SK-N-SH (cell line): Measurements from ENCODE around the gene TSSC4. TPM values are rescaled to one million over a fixed set of nuclear protein-coding genes. Genes with fewer than 3 reads are reported as not detected.

ENCODE experiments used
- CTCF ChIA-PET: fragments of 300-600, 350-600 bp; formaldehyde crosslinking; extraction: SDS; loops from one replicate; lab custom pipeline; 2021; lab: Yijun Ruan, JAX
- POLR2A ChIA-PET: fragments of 350-600 bp; sonication (Branson Sonifier 250); formaldehyde crosslinking; extraction: SDS; loops from one replicate; lab custom pipeline; 2020; ENCODE audit warnings: antibody characterized with exemption, inconsistent platforms; lab: Yijun Ruan, JAX
- DNase-seq: peaks from one replicate; pipeline ENCODE4 v3.0.0; 2012
- H2AFZ ChIP-seq: fragments of 200-600 bp; sonication (generic); 2 replicates; pipeline ENCODE4 v1.8.1; 2016; ENCODE audit warnings: antibody characterized with exemption, mild to moderate bottlenecking, low read depth
- H3F3A ChIP-seq: fragments of 200-600 bp; sonication (generic); replicated peaks from 2 replicates; pipeline ENCODE3; 2016; ENCODE audit warnings: antibody characterized with exemption, mild to moderate bottlenecking; ENCODE audit not compliant: insufficient read depth
- H3K27ac ChIP-seq, 2 experiments: fragments of 200-500 bp in 1 of 2; fragments of 200-600 bp in 1 of 2; sonication (Bioruptor generic) in 1 of 2; sonication (generic), shearing (Covaris generic) in 1 of 2; 2 replicates each; pipeline versions ENCODE4 v1.5.1 to v1.6.1; 2014 to 2016; ENCODE audit warnings: low read depth in 2 of 2, inconsistent platforms in 1 of 2, low read length in 1 of 2, mild to moderate bottlenecking in 1 of 2, mixed read lengths in 1 of 2
- H3K27me3 ChIP-seq: fragments of 200-600 bp; sonication (generic), shearing (Covaris generic); 2 replicates; pipeline ENCODE4 v1.6.1; 2016; ENCODE audit warnings: mixed run types; ENCODE audit not compliant: insufficient read depth
- H3K36me3 ChIP-seq, 2 experiments: fragments of 200-500 bp in 1 of 2; fragments of 200-600 bp in 1 of 2; sonication (Bioruptor generic) in 1 of 2; sonication (generic) in 1 of 2; replicated peaks in 1 of 2; 2 replicates each; pipeline versions ENCODE3 to v1.5.1; 2014 to 2016; ENCODE audit warnings: low read length in 1 of 2, mild to moderate bottlenecking in 1 of 2; ENCODE audit not compliant: insufficient read depth in 2 of 2, control insufficient read depth in 1 of 2
- H3K4me1 ChIP-seq, 2 experiments: fragments of 200-500 bp in 1 of 2; fragments of 200-600 bp in 1 of 2; sonication (Bioruptor generic) in 1 of 2; sonication (generic), shearing (Covaris generic) in 1 of 2; 2 replicates each; pipeline versions ENCODE4 v1.5.1 to v1.6.1; 2014 to 2016; ENCODE audit warnings: low read depth in 1 of 2, low read length in 1 of 2, mixed run types in 1 of 2; ENCODE audit not compliant: insufficient read depth in 2 of 2, control insufficient read depth in 1 of 2
- H3K4me2 ChIP-seq: fragments of 200-600 bp; sonication (generic), shearing (Covaris generic); 2 replicates; pipeline ENCODE4 v1.6.1; 2017; ENCODE audit warnings: mixed run types
- H3K4me3 ChIP-seq, 2 experiments: fragments of 200-500 bp in 1 of 2; fragments of 200-600 bp in 1 of 2; sonication (Bioruptor generic) in 1 of 2; sonication (generic), shearing (Covaris generic) in 1 of 2; 2 replicates each; pipeline versions ENCODE4 v1.5.1 to v1.8.1; 2014 to 2016; ENCODE audit warnings: low read depth in 2 of 2, inconsistent platforms in 1 of 2, low read length in 1 of 2, mild to moderate bottlenecking in 1 of 2, mixed read lengths in 1 of 2, moderate library complexity in 1 of 2
- H3K79me2 ChIP-seq: fragments of 200-600 bp; sonication (generic); 2 replicates; pipeline ENCODE4 v1.8.1; 2017; ENCODE audit warnings: mild to moderate bottlenecking; ENCODE audit not compliant: insufficient read depth
- H3K9ac ChIP-seq: fragments of 200-600 bp; sonication (generic); 2 replicates; pipeline ENCODE4 v1.6.1; 2017; ENCODE audit warnings: mixed run types
- H3K9me2 ChIP-seq: fragments of 200-600 bp; sonication (generic); 2 replicates; pipeline ENCODE4 v1.6.1; 2017; ENCODE audit warnings: mixed run types
- H3K9me3 ChIP-seq: fragments of 200-600 bp; sonication (generic); 2 replicates; pipeline ENCODE4 v1.6.1; 2017; ENCODE audit warnings: mixed run types, mild to moderate bottlenecking, moderate library complexity
- H4K20me1 ChIP-seq: fragments of 200-600 bp; sonication (generic); 2 replicates; pipeline ENCODE4 v1.6.1; 2017; ENCODE audit warnings: mild to moderate bottlenecking, mixed run types; ENCODE audit not compliant: insufficient read depth
- ELF1 ChIP-seq: IDR thresholded peaks from 2 replicates; pipeline ENCODE4 v1.4.0; 2012
- EP300 ChIP-seq, 2 experiments: IDR thresholded peaks; 2 replicates each; pipeline versions ENCODE4 v1.4.0 to v1.6.1; 2012; ENCODE audit warnings: borderline replicate concordance in 1 of 2, low read depth in 1 of 2, low read length in 1 of 2
- IRF3 ChIP-seq: fragments of 150-350 bp; IDR thresholded peaks from 2 replicates; pipeline ENCODE4 v1.6.1; 2016; ENCODE audit warnings: mild to moderate bottlenecking, low read depth, low read length
- JUND ChIP-seq: IDR thresholded peaks from 2 replicates; pipeline ENCODE4 v1.4.0; 2012
- MAX ChIP-seq: IDR thresholded peaks from 2 replicates; pipeline ENCODE4 v1.4.0; 2012; ENCODE audit warnings: low read depth
- MEF2A ChIP-seq: IDR thresholded peaks from 2 replicates; pipeline ENCODE4 v1.4.0; 2012; ENCODE audit warnings: low read depth, borderline replicate concordance
- POLR2AphosphoS5 ChIP-seq: IDR thresholded peaks from 2 replicates; pipeline ENCODE4 v1.6.1; 2012; ENCODE audit warnings: low read depth, low read length
- REST ChIP-seq: IDR thresholded peaks from 2 replicates; pipeline ENCODE4 v1.6.1; 2012; ENCODE audit warnings: mild to moderate bottlenecking, low read depth, low read length, moderate library complexity
- RXRA ChIP-seq: IDR thresholded peaks from 2 replicates; pipeline ENCODE4 v1.4.0; 2012; ENCODE audit warnings: low read depth, mild to moderate bottlenecking, borderline replicate concordance
- ZBTB33 ChIP-seq: IDR thresholded peaks from 2 replicates; pipeline ENCODE4 v1.4.0; 2012; ENCODE audit warnings: low read depth, borderline replicate concordance
- WGBS: methylation state at CpG from one replicate; pipeline ENCODE4 v1.1.6; 2017; ENCODE audit warnings: low lambda C conversion rate; 5-methylcytosine and 5-hydroxymethylcytosine counted together
- polyA plus RNA-seq, 3 experiments: library from polyadenylated mRNA; depleted of rRNA; stranded (reverse); fragments of >200 nt; gene quantifications; 2 replicates each; pipeline ENCODE4 v1.2.3, GENCODE V29; 2012
- TF ChIP-seq, protein P1 (sequence below): fragments of 150-350 bp; IDR thresholded peaks from 2 replicates; pipeline ENCODE4 v1.6.1; 2017; ENCODE audit warnings: antibody characterized with exemption, low read length, low read depth, borderline replicate concordance

Gene TSSC4
- polyA plus RNA-seq, 1 of the 3 experiments (the other 2 are of a cell fraction), result 45.1 TPM

- Histone ChIP-seq H2AFZ (no peak overlapping the region), H3K4me2 (no peak overlapping the region), H3F3A (no peaks in the 10 kb centered on the region), H3K9me2 (no peaks in the 10 kb centered on the region), H3K9ac (no peak overlapping the region), H3K9me3 (no peaks in the 10 kb centered on the region), H4K20me1 (no peaks in the 10 kb centered on the region), H3K4me1 (no peaks in the 10 kb centered on the region; a peak in 1 of 4 replicates), H3K27me3 (no peaks in the 10 kb centered on the region), H3K27ac (no peak overlapping the region), H3K36me3 (no peaks in the 10 kb centered on the region), H3K79me2 (no peaks in the 10 kb centered on the region), H3K4me3 (no peak overlapping the region)
- ChIA-PET POLR2A (no interaction called here), CTCF (interaction anchor here (0.7 to 11.8 kb wide), 11 partner anchors 22 to 466 kb away, joined by 3 to 461 read pairs (median 6); partner anchors contain the start of genes C11orf21, CDKN1C, KCNQ1 and TSPAN32)
- TF ChIP-seq ELF1 (no peak), MAX (no peak), REST (no peak), EP300 (IDR thresholded peaks at IDR 0.05; ENCODE audit: borderline replicate concordance in 1 of 2, low read depth in 1 of 2, low read length in 1 of 2) (no peak), RXRA (no peak)
- 48% methylated on average over 14 of the region's 26 CpGs for WGBS
- no peak for DNase-seq
Measured at GRCh38 chr11:2423157-2424025, 22.8 kb downstream of the TSSC4 start.

- WGBS, result 62% methylated on average over 9 of the region's 28 CpGs
- POLR2A ChIA-PET, result no interaction called here
- no peak overlapping the region for H2AFZ ChIP-seq
- H3K9me2 ChIP-seq, result no peaks in the 10 kb centered on the region
- H3K36me3 ChIP-seq, result no peaks in the 10 kb centered on the region
- TF ChIP-seq, protein P1, sequence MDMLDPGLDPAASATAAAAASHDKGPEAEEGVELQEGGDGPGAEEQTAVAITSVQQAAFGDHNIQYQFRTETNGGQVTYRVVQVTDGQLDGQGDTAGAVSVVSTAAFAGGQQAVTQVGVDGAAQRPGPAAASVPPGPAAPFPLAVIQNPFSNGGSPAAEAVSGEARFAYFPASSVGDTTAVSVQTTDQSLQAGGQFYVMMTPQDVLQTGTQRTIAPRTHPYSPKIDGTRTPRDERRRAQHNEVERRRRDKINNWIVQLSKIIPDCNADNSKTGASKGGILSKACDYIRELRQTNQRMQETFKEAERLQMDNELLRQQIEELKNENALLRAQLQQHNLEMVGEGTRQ, result no peak
- no peak for TF ChIP-seq MEF2A
- no peak for TF ChIP-seq POLR2AphosphoS5
- no peak for TF ChIP-seq EP300 (IDR thresholded peaks at IDR 0.05; ENCODE audit: borderline replicate concordance in 1 of 2, low read depth in 1 of 2, low read length in 1 of 2)
- no peak for TF ChIP-seq ZBTB33
- no peak for TF ChIP-seq IRF3
- TF ChIP-seq JUND, result no peak
- TF ChIP-seq, all 33 proteins: peak for 0
- DNase-seq, result no peak
- no peak overlapping the region for H3K4me2 ChIP-seq
- no peaks in the 10 kb centered on the region; a peak in 1 of 4 replicates for H3K4me1 ChIP-seq
- no peak overlapping the region for H3K27ac ChIP-seq
- H3K4me3 ChIP-seq, result no peak overlapping the region
- CTCF ChIA-PET, result interaction anchor here (1.0 to 11.8 kb wide), 7 partner anchors 24 to 465 kb away, joined by 3 to 461 read pairs (median 7); partner anchors contain the start of genes C11orf21, CDKN1C, TSPAN32 and TSSC4
- H3F3A ChIP-seq, result no peaks in the 10 kb centered on the region
- no peaks in the 10 kb centered on the region for H3K9me3 ChIP-seq
- H3K9ac ChIP-seq, result no peak overlapping the region
- no peaks in the 10 kb centered on the region for H4K20me1 ChIP-seq
- H3K79me2 ChIP-seq, result no peaks in the 10 kb centered on the region
- H3K27me3 ChIP-seq, result no peaks in the 10 kb centered on the region
Measured at GRCh38 chr11:2424811-2425495, 24.4 kb downstream of the TSSC4 start.
